HL-60 (cell line): Measurements from ENCODE around the gene XPR1.

Source experiments
- CTCF ChIP-seq: IDR thresholded peaks from one replicate; pipeline ENCODE4 v1.5.1; 2011; ENCODE audit warnings: low read length, control low read depth, inconsistent platforms; ENCODE audit not compliant: insufficient read depth
- GABPA ChIP-seq: IDR thresholded peaks from 2 replicates; pipeline ENCODE4 v1.6.1; 2012; ENCODE audit warnings: low read depth
- POLR2AphosphoS5 ChIP-seq: IDR thresholded peaks from 2 replicates; pipeline ENCODE4 v1.6.1; 2012; ENCODE audit warnings: low read depth

- TF ChIP-seq POLR2AphosphoS5 = no peak
- TF ChIP-seq CTCF = peak; percentile 3
- TF ChIP-seq GABPA = no peak
These were observed 147.1 kb downstream of the XPR1 start for GRCh38 chr1:180778782-180779398.
